ENCODE results near the gene BRCA2. TPM values are rescaled to one million over a fixed set of nuclear protein-coding genes. Genes with fewer than 3 reads are reported as not detected.

The BRCA2 gene
- total and polyA plus RNA-seq, 2 experiments from 2014 or later, result 28.6 to 38.7 TPM

GRCh38 chr13:32419862-32420261, 104.6 kb downstream of the BRCA2 start:
- peaks cover 28% of the 10 kb centered on the region for H3K36me3 Mint-ChIP-seq (ENCODE audit: low read depth)
- ATAC-seq (no peak), DNase-seq (ENCODE audit: low spot score) (no peak)
- H3K36me3 ChIP-seq (ENCODE audit: insufficient read depth), result no peaks in the 10 kb centered on the region
- H3K27me3 Mint-ChIP-seq (ENCODE audit: insufficient read depth, low read depth, poor library complexity), result peaks cover 9% of the 10 kb centered on the region
- H3K27me3 ChIP-seq (ENCODE audit: insufficient read depth), result no peaks in the 10 kb centered on the region
- H3K4me1 ChIP-seq (ENCODE audit: insufficient read depth), result peaks cover 7% of the 10 kb centered on the region; the same call in 1 of the 2 replicates
- H3K4me3 ChIP-seq, result no peak overlapping the region
- no peak overlapping the region for H3K27ac ChIP-seq (ENCODE audit: low read depth)
- no peak overlapping the region for H3K4me2 ChIP-seq
- no peaks in the 10 kb centered on the region for H3F3A ChIP-seq (replicated peaks; ENCODE audit: low read depth)
- peaks cover 27% of the 10 kb centered on the region for H3K9me3 Mint-ChIP-seq
- H4K20me1 ChIP-seq (replicated peaks; ENCODE audit: insufficient read depth), result no peaks in the 10 kb centered on the region
- H2AFZ ChIP-seq, result no peak overlapping the region
- H3K79me2 ChIP-seq (replicated peaks; ENCODE audit: insufficient read depth), result no peaks in the 10 kb centered on the region
- H3K4me1 Mint-ChIP-seq, result peaks cover 12% of the 10 kb centered on the region
- H3K4me3 Mint-ChIP-seq, result no peak overlapping the region
- TF ChIP-seq NANOG (IDR thresholded peaks at IDR 0.05; ENCODE audit: borderline replicate concordance) (no peak), CTCF (conservative IDR thresholded peaks at IDR 0.05; ENCODE audit: low read depth in 2 of 2) (no peak), EZH2phosphoT487 (IDR thresholded peaks at IDR 0.05; ENCODE audit: unreplicated experiment) (no peak)
- 0 out of 2 replicates have a peak, but pooled peaks cover 4% of the 10 kb centered on the region for H3K9me2 ChIP-seq (ENCODE audit: insufficient read depth)
- H3K27ac Mint-ChIP-seq, result no peak overlapping the region

GRCh38 chr13:32423592-32423991, 108.3 kb downstream of the BRCA2 start:
- H3F3A ChIP-seq (replicated peaks; ENCODE audit: low read depth), result peaks cover 9% of the 10 kb centered on the region; the same call in 1 of the 2 replicates
- Mint-ChIP-seq H3K36me3 (ENCODE audit: low read depth) (peaks cover 15% of the 10 kb centered on the region), H3K4me3 (no peak overlapping the region), H3K4me1 (peaks cover 23% of the 10 kb centered on the region), H3K27ac (no peak overlapping the region), H3K27me3 (ENCODE audit: insufficient read depth, low read depth, poor library complexity) (peaks cover 11% of the 10 kb centered on the region), H3K9me3 (peaks cover 13% of the 10 kb centered on the region)
- ATAC-seq (no peak), DNase-seq (ENCODE audit: low spot score) (no peak)
- no peak overlapping the region for H3K27ac ChIP-seq (ENCODE audit: low read depth)
- no peak overlapping the region for H3K4me3 ChIP-seq
- H3K79me2 ChIP-seq (replicated peaks; ENCODE audit: insufficient read depth), result 0 out of 2 replicates have a peak, but pooled peaks cover 7% of the 10 kb centered on the region
- no peak overlapping the region for H2AFZ ChIP-seq
- H3K4me2 ChIP-seq, result no peak overlapping the region
- peaks cover 18% of the 10 kb centered on the region for H3K27me3 ChIP-seq (ENCODE audit: insufficient read depth)
- H3K36me3 ChIP-seq (ENCODE audit: insufficient read depth), result no peaks in the 10 kb centered on the region
- 0 out of 2 replicates have a peak, but pooled peaks cover 3% of the 10 kb centered on the region for H4K20me1 ChIP-seq (replicated peaks; ENCODE audit: insufficient read depth)
- H3K9me2 ChIP-seq (ENCODE audit: insufficient read depth), result no peaks in the 10 kb centered on the region
- peaks cover 17% of the 10 kb centered on the region for H3K4me1 ChIP-seq (ENCODE audit: insufficient read depth)
- TF ChIP-seq ZNF331 (CRISPR knock-in tag; IDR thresholded peaks at IDR 0.05; ENCODE audit: low read depth) (no peak), REST (IDR thresholded peaks at IDR 0.05; ENCODE audit: unreplicated experiment) (no peak), EZH2 (IDR thresholded peaks at IDR 0.05; ENCODE audit: low read depth, unreplicated experiment) (no peak), POLR2AphosphoS5 (IDR thresholded peaks at IDR 0.05; ENCODE audit: low read depth) (no peak), STAT1 (IDR thresholded peaks at IDR 0.05; ENCODE audit: unreplicated experiment) (no peak), CREB1 (CRISPR knock-in tag; IDR thresholded peaks at IDR 0.05; ENCODE audit: low read depth) (no peak), EZH2phosphoT487 (IDR thresholded peaks at IDR 0.05; ENCODE audit: unreplicated experiment) (no peak), CTCF (conservative IDR thresholded peaks at IDR 0.05; ENCODE audit: low read depth in 2 of 2) (no peak), ZNF114 (CRISPR knock-in tag; IDR thresholded peaks at IDR 0.05) (no peak)
